Osteocyte (in vitro differentiated cells): ENCODE results near the gene TMEM266. TPM values are rescaled to one million over a fixed set of nuclear protein-coding genes. Genes with fewer than 3 reads are reported as not detected.

Experiments used
- DNase-seq: peaks from one replicate; pipeline ENCODE4 v3.0.0; 2021; ENCODE audit warnings: mixed read lengths; ENCODE audit not compliant: unreplicated experiment; ENCODE audit errors: extremely low spot score
- H3K27ac Mint-ChIP-seq: one replicate; pipeline ENCODE4 v1.8.0; 2021; ENCODE audit warnings: mild to moderate bottlenecking, mixed read lengths; ENCODE audit not compliant: unreplicated experiment
- H3K27me3 Mint-ChIP-seq: one replicate; pipeline ENCODE4 v1.8.0; 2021; ENCODE audit warnings: mixed read lengths; ENCODE audit not compliant: unreplicated experiment
- H3K36me3 Mint-ChIP-seq: one replicate; pipeline ENCODE4 v1.8.0; 2021; ENCODE audit warnings: mixed read lengths; ENCODE audit not compliant: unreplicated experiment
- H3K4me1 Mint-ChIP-seq: one replicate; pipeline ENCODE4 v1.8.0; 2021; ENCODE audit warnings: mixed read lengths; ENCODE audit not compliant: unreplicated experiment
- H3K4me3 Mint-ChIP-seq: one replicate; pipeline ENCODE4 v1.8.0; 2021; ENCODE audit warnings: mild to moderate bottlenecking, moderate library complexity, mixed read lengths; ENCODE audit not compliant: unreplicated experiment
- H3K9me3 Mint-ChIP-seq: one replicate; pipeline ENCODE4 v1.8.0; 2021; ENCODE audit warnings: mixed read lengths; ENCODE audit not compliant: unreplicated experiment
- total RNA-seq: library from RNA; stranded (reverse); gene quantifications from 2 replicates; pipeline ENCODE4 v1.2.1, GENCODE V29; 2021
- TF ChIP-seq, protein P1 (sequence below): fragments of 200-600 bp; sonication (generic); IDR thresholded peaks from 2 replicates; pipeline ENCODE4 v1.5.0; 2021; ENCODE audit warnings: antibody characterized with exemption, mild to moderate bottlenecking, moderate library complexity

TMEM266 gene
- total RNA-seq, 1 donor from 2014 or later = not detected

- H3K36me3 Mint-ChIP-seq = no peaks in the 10 kb centered on the region
- DNase-seq = no peak
- TF ChIP-seq, protein P1, sequence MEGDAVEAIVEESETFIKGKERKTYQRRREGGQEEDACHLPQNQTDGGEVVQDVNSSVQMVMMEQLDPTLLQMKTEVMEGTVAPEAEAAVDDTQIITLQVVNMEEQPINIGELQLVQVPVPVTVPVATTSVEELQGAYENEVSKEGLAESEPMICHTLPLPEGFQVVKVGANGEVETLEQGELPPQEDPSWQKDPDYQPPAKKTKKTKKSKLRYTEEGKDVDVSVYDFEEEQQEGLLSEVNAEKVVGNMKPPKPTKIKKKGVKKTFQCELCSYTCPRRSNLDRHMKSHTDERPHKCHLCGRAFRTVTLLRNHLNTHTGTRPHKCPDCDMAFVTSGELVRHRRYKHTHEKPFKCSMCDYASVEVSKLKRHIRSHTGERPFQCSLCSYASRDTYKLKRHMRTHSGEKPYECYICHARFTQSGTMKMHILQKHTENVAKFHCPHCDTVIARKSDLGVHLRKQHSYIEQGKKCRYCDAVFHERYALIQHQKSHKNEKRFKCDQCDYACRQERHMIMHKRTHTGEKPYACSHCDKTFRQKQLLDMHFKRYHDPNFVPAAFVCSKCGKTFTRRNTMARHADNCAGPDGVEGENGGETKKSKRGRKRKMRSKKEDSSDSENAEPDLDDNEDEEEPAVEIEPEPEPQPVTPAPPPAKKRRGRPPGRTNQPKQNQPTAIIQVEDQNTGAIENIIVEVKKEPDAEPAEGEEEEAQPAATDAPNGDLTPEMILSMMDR = no peak
- H3K4me3 Mint-ChIP-seq = no peak overlapping the region
- H3K9me3 Mint-ChIP-seq = no peaks in the 10 kb centered on the region
- H3K27ac Mint-ChIP-seq = no peak overlapping the region
- peaks cover 57% of the 10 kb centered on the region for H3K27me3 Mint-ChIP-seq
- no peaks in the 10 kb centered on the region for H3K4me1 Mint-ChIP-seq
These were observed 39.6 kb downstream of the TMEM266 start for GRCh38 chr15:76099388-76099787.

- TF ChIP-seq, protein P1 = no peak
- peaks cover 49% of the 10 kb centered on the region for H3K27me3 Mint-ChIP-seq
- H3K4me3 Mint-ChIP-seq = no peak overlapping the region
- no peaks in the 10 kb centered on the region for H3K4me1 Mint-ChIP-seq
- no peak overlapping the region for H3K27ac Mint-ChIP-seq
- no peaks in the 10 kb centered on the region for H3K9me3 Mint-ChIP-seq
- DNase-seq = no peak
- H3K36me3 Mint-ChIP-seq = no peaks in the 10 kb centered on the region
These were observed 40.6 kb downstream of the TMEM266 start for GRCh38 chr15:76100361-76100760.

GRCh38 chr15:76101655-76102054 lies 41.9 kb downstream of the TMEM266 start:
- H3K36me3 Mint-ChIP-seq = no peaks in the 10 kb centered on the region
- H3K9me3 Mint-ChIP-seq = no peaks in the 10 kb centered on the region
- H3K4me3 Mint-ChIP-seq = no peak overlapping the region
- H3K4me1 Mint-ChIP-seq = no peaks in the 10 kb centered on the region
- DNase-seq = peak; percentile 82
- TF ChIP-seq, protein P1 = no peak
- H3K27me3 Mint-ChIP-seq = peaks cover 36% of the 10 kb centered on the region
- no peak overlapping the region for H3K27ac Mint-ChIP-seq

GRCh38 chr15:76105391-76105790 lies 45.6 kb downstream of the TMEM266 start:
- H3K4me3 Mint-ChIP-seq = no peak overlapping the region
- TF ChIP-seq, protein P1 = no peak
- DNase-seq = peak; percentile 15
- peaks cover under 1% of the 10 kb centered on the region for H3K9me3 Mint-ChIP-seq
- H3K27ac Mint-ChIP-seq = no peak overlapping the region
- H3K4me1 Mint-ChIP-seq = no peaks in the 10 kb centered on the region
- peaks cover 32% of the 10 kb centered on the region for H3K27me3 Mint-ChIP-seq
- H3K36me3 Mint-ChIP-seq = no peaks in the 10 kb centered on the region

DNA sequence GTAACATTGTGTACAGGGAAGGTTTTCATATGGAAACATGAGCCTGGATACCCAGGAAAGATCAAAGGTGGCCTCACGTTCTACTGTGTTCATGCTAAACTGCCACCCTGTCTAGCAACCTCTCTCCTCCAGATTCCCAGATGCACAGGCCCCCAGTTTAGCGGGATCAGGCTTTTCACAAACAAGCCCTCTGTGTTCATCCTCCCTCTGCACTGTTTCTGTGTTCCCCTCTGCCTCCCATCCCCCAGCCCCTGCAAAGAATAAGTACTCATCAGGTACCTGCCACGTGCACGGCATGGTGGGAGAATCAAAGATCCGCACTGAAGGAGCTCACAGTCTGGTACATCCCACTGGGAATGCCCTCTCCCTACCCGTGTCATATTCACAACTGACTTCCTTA lies 46.1 kb downstream of the TMEM266 start:
- peak; percentile 64 for DNase-seq
- TF ChIP-seq, protein P1 = no peak
- Mint-ChIP-seq H3K4me1 (no peaks in the 10 kb centered on the region), H3K27ac (no peak overlapping the region), H3K4me3 (no peak overlapping the region), H3K27me3 (peaks cover 26% of the 10 kb centered on the region), H3K36me3 (no peaks in the 10 kb centered on the region), H3K9me3 (peaks cover 5% of the 10 kb centered on the region)
